HG03469 (cell line): ENCODE results near the gene MACO1.

Source experiments
- ATAC-seq: cut with Tn5 transposase; IDR thresholded peaks from one replicate; pipeline ENCODE4 v1.9.1; 2021; ENCODE audit warnings: mild to moderate bottlenecking, moderate library complexity, moderate number of reproducible peaks; ENCODE audit not compliant: unreplicated experiment

MACO1 gene

DNA sequence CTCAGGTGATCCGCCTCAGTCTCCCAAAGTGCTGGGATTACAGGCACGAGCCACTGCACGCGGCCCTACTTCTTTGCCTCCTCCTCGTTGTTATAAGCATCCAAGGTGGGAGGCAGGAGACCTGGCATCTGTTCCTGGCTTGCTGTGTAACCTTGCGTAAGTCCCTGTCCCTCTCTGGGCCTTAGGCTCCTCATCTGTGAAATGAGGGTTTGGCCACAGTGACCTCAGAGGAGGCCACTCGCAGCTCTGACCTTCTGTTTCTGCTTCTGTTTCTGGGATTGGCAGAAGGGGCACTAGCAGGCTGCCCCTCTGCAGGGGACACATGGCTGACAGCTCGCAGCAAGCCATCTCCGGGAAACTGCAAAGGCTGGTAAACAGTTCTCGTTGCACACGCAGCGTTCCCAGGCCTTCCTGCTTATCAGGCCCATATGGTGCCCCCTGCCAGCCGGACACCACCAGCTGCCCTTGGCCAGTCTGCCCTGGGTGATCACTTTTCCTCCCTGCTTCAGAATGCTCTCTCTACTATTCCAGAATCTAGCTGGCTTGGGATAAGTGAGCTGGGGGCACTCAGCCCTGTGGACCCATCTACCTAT, 110.1 kb downstream of the MACO1 start:
- ATAC-seq, result no peak

DNA sequence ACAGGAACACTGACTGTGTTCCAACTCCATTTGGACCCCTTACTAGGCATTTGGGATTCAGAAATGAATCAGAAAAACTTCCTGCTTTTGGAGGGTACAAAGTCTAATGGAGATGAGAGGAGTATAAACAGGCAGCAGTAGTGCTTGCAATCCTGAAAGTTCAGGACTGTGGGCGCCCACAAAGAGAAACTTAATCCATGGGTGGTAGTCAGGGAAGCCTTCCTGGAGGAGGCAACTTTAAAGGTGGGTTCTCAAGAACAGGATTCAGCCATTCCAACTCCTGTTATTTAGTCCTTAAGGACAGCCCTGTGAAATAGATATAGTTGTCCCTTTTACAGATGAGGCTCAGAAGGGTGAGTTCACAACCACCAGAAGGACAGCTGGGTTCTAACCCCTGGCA, 110.7 kb downstream of the MACO1 start:
- no peak for ATAC-seq

- ATAC-seq, result no peak
Observed at GRCh38 chr1:25541889-25542658, 111.4 kb downstream of the MACO1 start.

DNA sequence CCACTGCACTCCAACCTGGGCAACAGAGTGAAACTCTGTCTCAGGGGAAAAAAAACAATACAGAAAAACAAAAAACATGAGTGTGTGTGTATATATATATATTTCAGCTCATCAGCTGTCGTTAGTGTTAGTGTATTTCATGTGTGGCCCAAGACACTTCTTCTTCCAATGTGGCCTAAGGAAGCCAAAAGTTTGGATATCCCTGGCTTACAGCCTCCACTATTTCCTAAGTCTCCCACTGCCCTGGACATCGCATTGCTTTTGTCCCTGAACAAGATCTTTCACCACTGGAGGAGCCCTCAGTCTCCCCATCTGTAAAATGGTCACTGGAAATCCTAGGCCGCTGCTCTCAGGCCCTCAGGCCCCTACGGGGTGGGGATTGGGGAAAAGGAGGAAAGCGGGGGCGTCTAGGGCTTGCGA, 112.3 kb downstream of the MACO1 start:
- ATAC-seq, result no peak

DNA sequence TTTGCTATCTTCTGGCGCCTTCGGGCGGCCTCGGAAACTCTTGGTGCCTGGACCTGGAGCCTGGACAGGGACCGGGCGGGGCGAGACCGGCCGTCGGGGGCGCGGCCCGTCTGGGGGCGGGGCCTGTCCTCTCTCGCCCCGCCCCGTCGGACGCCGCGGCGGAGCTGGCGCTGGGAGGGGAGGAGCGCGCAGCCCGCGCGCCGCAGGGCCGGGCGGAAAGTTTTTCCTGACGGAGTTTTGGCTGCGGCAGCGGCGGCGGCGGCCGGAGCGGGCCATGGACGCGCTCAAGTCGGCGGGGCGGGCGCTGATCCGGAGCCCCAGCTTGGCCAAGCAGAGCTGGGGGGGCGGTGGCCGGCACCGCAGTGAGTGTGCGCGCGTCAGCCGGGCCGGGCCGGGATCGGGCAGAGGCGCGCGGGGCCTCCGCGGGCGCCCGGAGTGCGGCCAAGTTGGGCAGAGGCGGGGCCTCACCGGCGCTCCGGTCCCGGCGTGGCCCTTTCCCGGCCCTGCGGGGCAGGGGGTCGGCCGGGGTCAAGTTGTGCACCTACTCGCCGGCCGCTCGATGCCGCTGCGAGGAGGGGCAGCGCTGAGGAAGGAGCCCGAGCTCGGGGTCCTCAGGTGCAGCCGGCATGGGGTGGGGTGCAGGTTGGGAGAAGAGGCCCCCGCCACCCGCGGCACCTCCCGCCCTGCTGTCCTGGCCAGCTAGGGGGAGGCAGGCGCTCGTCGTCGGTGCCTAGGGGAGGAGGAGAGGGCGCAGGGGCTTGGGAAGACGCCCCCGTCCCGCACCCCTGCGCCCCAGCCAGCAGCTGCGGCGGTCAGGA, 112.9 kb downstream of the MACO1 start, which contains the start of gene LDLRAP1:
LDLRAP1 (plus strand) TSS at position 182 of the 818 bp plus-strand sequence; CDS start at position 275, 93 bp downstream.
- no peak for ATAC-seq

DNA sequence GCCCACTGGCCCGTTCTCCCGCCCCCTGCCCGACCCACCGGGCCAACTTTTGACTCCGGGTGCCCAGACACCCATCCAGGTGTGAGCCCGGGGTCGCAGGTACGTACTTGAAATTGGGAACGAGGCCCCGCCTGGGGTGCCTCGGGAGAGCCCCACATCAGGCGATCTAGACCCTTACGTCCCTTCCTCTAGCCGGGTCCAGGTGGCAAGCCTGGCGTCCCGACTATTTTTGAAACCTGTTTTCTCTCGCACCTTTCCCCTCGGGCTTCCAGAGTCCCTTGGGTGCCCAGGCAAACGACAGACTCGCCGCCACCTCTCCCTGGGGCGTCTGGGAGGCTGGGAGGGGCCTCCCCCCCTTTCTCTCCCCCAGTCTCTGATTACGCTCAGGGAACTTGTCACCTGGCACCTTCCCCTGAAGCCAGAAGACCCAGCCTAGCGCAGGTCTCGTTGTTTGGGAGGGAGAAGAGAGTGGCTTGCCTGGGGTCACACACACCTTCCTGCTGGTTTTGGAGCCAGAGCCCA, 113.6 kb downstream of the MACO1 start:
- ATAC-seq, result no peak

DNA sequence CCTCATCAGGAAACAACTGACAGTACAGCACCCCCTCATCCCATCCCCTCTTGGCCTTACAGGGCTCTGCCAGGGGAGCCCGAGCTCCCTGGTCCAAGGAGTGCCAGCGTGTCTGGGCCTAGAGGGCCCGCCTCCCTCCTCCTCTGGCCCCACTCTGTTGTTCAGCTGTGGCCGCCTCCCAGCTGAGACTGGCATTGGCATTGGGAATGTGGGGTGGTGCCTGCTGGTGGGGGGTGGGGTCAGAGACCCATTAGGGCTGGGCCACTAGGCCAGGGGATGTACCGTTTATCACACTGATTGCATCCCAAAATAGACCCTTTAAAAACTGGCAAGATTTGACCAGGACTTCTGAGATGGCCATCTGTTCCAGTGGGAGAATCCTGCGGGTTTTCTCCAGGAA, 114.1 kb downstream of the MACO1 start:
- ATAC-seq, result no peak

- no peak for ATAC-seq
Observed at GRCh38 chr1:25545767-25546166, 115.1 kb downstream of the MACO1 start.

GRCh38 chr1:25546193-25546592, 115.5 kb downstream of the MACO1 start:
- no peak for ATAC-seq

- ATAC-seq, result no peak
Observed at GRCh38 chr1:25548601-25549000, 117.9 kb downstream of the MACO1 start.

DNA sequence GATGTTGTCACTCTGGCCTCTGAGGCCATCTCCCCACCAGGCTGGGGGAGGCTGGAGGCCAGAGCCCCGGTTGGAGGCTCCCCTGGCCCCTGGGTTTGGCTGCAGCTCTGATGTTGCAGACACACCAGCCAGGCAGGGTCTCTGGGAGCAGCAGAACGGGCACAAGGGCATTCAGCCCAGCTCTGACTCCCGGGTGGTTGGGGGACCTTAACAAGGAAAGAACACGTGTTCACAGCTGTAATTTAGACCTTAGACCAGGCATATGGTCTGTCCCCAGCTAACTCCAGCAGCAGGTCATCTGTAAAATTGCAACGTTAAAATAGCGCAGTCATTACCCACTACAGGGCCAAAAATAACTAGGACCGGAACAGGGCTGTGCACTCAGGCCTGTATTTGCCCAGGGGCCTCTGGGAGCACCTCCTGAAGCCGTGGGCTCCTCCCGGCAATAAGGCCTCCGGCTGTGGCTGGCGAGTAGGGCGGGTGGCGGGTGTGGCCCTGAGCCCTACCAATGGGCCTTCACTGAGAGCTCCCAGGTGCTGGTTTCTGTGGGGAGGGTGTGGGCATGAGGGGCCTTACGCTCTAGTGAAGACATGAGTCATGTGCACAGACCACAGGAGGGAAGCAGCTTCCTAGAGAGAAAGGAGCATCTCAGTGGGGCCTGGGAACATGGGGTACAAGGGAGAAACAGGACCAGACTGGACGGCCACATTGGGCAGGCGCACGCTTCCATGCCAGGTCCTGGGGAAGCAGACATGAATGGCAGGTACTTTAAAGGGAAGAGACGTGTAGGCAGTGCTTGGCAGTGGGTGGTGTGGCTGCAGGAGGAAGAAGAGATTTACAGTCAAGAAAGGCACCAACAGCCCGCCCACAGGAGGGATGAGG, 118.8 kb downstream of the MACO1 start:
- peak; percentile 72 for ATAC-seq
